H9 (cell line): ENCODE results near the gene PSAPL1. TPM values are rescaled to one million over a fixed set of nuclear protein-coding genes. Genes with fewer than 3 reads are reported as not detected.

Source experiments
- DNase-seq: peaks from one replicate; pipeline ENCODE4 v3.0.0-alpha.2; 2017
- H2AFZ ChIP-seq: one replicate; pipeline ENCODE4 v1.6.1; 2013; ENCODE audit warnings: mild to moderate bottlenecking, low read length, control low read depth, moderate library complexity
- H2AK5ac ChIP-seq: 2 replicates; pipeline ENCODE4 v1.6.1; 2013; ENCODE audit warnings: low read length, control low read depth, mixed read lengths; ENCODE audit not compliant: insufficient read length
- H2BK120ac ChIP-seq: one replicate; pipeline ENCODE4 v1.6.1; 2013; ENCODE audit warnings: low read depth, mild to moderate bottlenecking, low read length, control low read depth, inconsistent platforms; ENCODE audit not compliant: poor library complexity, severe bottlenecking
- H2BK12ac ChIP-seq: 2 replicates; pipeline ENCODE4 v1.6.1; 2013; ENCODE audit warnings: low read length, control low read depth, mixed read lengths, low read depth; ENCODE audit not compliant: insufficient read length
- H2BK15ac ChIP-seq: 2 replicates; pipeline ENCODE4 v1.6.1; 2013; ENCODE audit warnings: low read depth, low read length, control low read depth
- H2BK20ac ChIP-seq: one replicate; pipeline ENCODE4 v1.6.1; 2013; ENCODE audit warnings: low read depth, mild to moderate bottlenecking, low read length, control low read depth, inconsistent platforms; ENCODE audit not compliant: poor library complexity, severe bottlenecking
- H2BK5ac ChIP-seq: 2 replicates; pipeline ENCODE4 v1.6.1; 2013; ENCODE audit warnings: low read length, control low read depth, mixed read lengths; ENCODE audit not compliant: insufficient read length
- H3K14ac ChIP-seq: 2 replicates; pipeline ENCODE4 v1.6.1; 2013; ENCODE audit warnings: low read length, control low read depth; ENCODE audit not compliant: insufficient read depth
- H3K18ac ChIP-seq: 2 replicates; pipeline ENCODE4 v1.6.1; 2013; ENCODE audit warnings: low read depth, mild to moderate bottlenecking, mixed read lengths, low read length, control low read depth; ENCODE audit not compliant: insufficient read length
- H3K23ac ChIP-seq: 2 replicates; pipeline ENCODE4 v1.6.1; 2013; ENCODE audit warnings: low read length, control low read depth, mixed read lengths, low read depth; ENCODE audit not compliant: insufficient read length
- H3K23me2 ChIP-seq: 2 replicates; pipeline ENCODE4 v1.6.1; 2013; ENCODE audit warnings: low read depth, mild to moderate bottlenecking, mixed read lengths, low read length, control low read depth; ENCODE audit not compliant: insufficient read length, poor library complexity, severe bottlenecking
- H3K27ac ChIP-seq: 2 replicates; pipeline ENCODE4 v1.5.1; 2013; ENCODE audit warnings: low read length, control low read depth, mixed read lengths, low read depth; ENCODE audit not compliant: insufficient read length
- H3K27me3 ChIP-seq: 2 replicates; pipeline ENCODE4 v1.6.1; 2013; ENCODE audit warnings: low read length, control low read depth, inconsistent platforms; ENCODE audit not compliant: insufficient read depth
- H3K4ac ChIP-seq: 2 replicates; pipeline ENCODE4 v1.6.1; 2013; ENCODE audit warnings: low read depth, mild to moderate bottlenecking, control low read depth, inconsistent platforms, low read length, moderate library complexity
- H3K4me1 ChIP-seq: 2 replicates; pipeline ENCODE4 v1.6.1; 2013; ENCODE audit warnings: low read length, control low read depth, inconsistent platforms; ENCODE audit not compliant: insufficient read depth
- H3K4me2 ChIP-seq: 2 replicates; pipeline ENCODE4 v1.6.1; 2013; ENCODE audit warnings: low read length, control low read depth, mixed read lengths; ENCODE audit not compliant: insufficient read length, insufficient read depth
- H3K56ac ChIP-seq: 2 replicates; pipeline ENCODE4 v1.6.1; 2013; ENCODE audit warnings: low read depth, mild to moderate bottlenecking, mixed read lengths, low read length, control low read depth; ENCODE audit not compliant: insufficient read length
- H3K79me1 ChIP-seq: 2 replicates; pipeline ENCODE4 v1.6.1; 2013; ENCODE audit warnings: low read depth, mild to moderate bottlenecking, moderate library complexity, low read length, control low read depth, inconsistent platforms; ENCODE audit not compliant: insufficient read depth, poor library complexity, severe bottlenecking
- H3K79me2 ChIP-seq: 2 replicates; pipeline ENCODE4 v1.6.1; 2013; ENCODE audit warnings: low read length, control low read depth, inconsistent platforms; ENCODE audit not compliant: insufficient read depth
- H3K9ac ChIP-seq: 2 replicates; pipeline ENCODE4 v1.6.1; 2013; ENCODE audit warnings: low read length, control low read depth, mixed read lengths; ENCODE audit not compliant: insufficient read length; ENCODE audit errors: extremely low read depth
- H3K9me3 ChIP-seq: one replicate; pipeline ENCODE4 v1.6.1; 2013; ENCODE audit warnings: low read depth, low read length, inconsistent platforms; ENCODE audit not compliant: control insufficient read depth
- H3T11ph ChIP-seq: one replicate; pipeline ENCODE4 v1.6.1; 2013; ENCODE audit warnings: mild to moderate bottlenecking, low read length, control low read depth, inconsistent platforms
- H4K20me1 ChIP-seq: one replicate; pipeline ENCODE4 v1.6.1; 2013; ENCODE audit not compliant: control insufficient read depth, insufficient read length, insufficient read depth
- H4K5ac ChIP-seq: 2 replicates; pipeline ENCODE4 v1.6.1; 2013; ENCODE audit warnings: low read depth, mild to moderate bottlenecking, mixed read lengths, low read length, control low read depth; ENCODE audit not compliant: insufficient read length
- H4K8ac ChIP-seq: replicated peaks from 2 replicates; pipeline ENCODE4 v1.6.1; 2013; ENCODE audit warnings: low read length, control low read depth, mixed read lengths, low read depth; ENCODE audit not compliant: insufficient read length
- H4K91ac ChIP-seq: 2 replicates; pipeline ENCODE4 v1.6.1; 2013; ENCODE audit warnings: low read depth, mild to moderate bottlenecking, moderate library complexity, mixed read lengths, low read length, control low read depth; ENCODE audit not compliant: insufficient read length
- H3K27ac Mint-ChIP-seq, 3 experiments: 2 replicates in 2 of 3; 3 replicates in 1 of 3; pipeline ENCODE4 v1.8.0; 2020 to 2021; ENCODE audit warnings: mixed read lengths in 3 of 3, mild to moderate bottlenecking in 1 of 3, moderate library complexity in 1 of 3
- H3K27me3 Mint-ChIP-seq: 2 replicates; pipeline ENCODE4 v1.8.0; 2021; ENCODE audit warnings: low read depth, mild to moderate bottlenecking, moderate library complexity, mixed read lengths
- H3K36me3 Mint-ChIP-seq, 3 experiments: 2 replicates in 2 of 3; 3 replicates in 1 of 3; pipeline ENCODE4 v1.8.0; 2020 to 2021; ENCODE audit warnings: low read depth in 3 of 3, mixed read lengths in 3 of 3; ENCODE audit not compliant: insufficient read depth in 1 of 3
- H3K4me1 Mint-ChIP-seq, 2 experiments: 2 replicates each; pipeline ENCODE4 v1.8.0; 2020; ENCODE audit warnings: mixed read lengths in 2 of 2
- H3K4me3 Mint-ChIP-seq, 2 experiments: 2 replicates in 1 of 2; 3 replicates in 1 of 2; pipeline ENCODE4 v1.8.0; 2020 to 2021; ENCODE audit warnings: mild to moderate bottlenecking in 2 of 2, mixed read lengths in 2 of 2, moderate library complexity in 1 of 2
- H3K9me3 Mint-ChIP-seq, 2 experiments: 2 replicates in 1 of 2; 3 replicates in 1 of 2; pipeline ENCODE4 v1.8.0; 2020; ENCODE audit warnings: mild to moderate bottlenecking in 2 of 2, mixed read lengths in 2 of 2, moderate library complexity in 1 of 2
- CTCF ChIP-seq: fragments of 200-600 bp; sonication (generic); conservative IDR thresholded peaks from 3 replicates; pipeline ENCODE4 v1.8.0; 2021; ENCODE audit warnings: antibody characterized with exemption, mild to moderate bottlenecking
- WGBS: extraction: QIAGEN DNeasy Blood & Tissue Kit; methylation state at CpG from one replicate; pipeline ENCODE4 v1.1.7; 2013; ENCODE audit warnings: missing lambda C conversion rate, low lambda C conversion rate, mixed read lengths; ENCODE audit not compliant: insufficient read length; ENCODE audit errors: extremely low coverage; 5-methylcytosine and 5-hydroxymethylcytosine counted together
- total RNA-seq: library from RNA; stranded (reverse); gene quantifications from 2 replicates; pipeline ENCODE4 v1.2.1, GENCODE V29; 2021

Gene PSAPL1
- total RNA-seq, 1 experiment from 2014 or later = 0.04 TPM

- Histone ChIP-seq H3K79me1 (no peaks in the 10 kb centered on the region), H4K8ac (no peak overlapping the region), H3K9me3 (no peaks in the 10 kb centered on the region), H2BK120ac (no peak overlapping the region), H2AK5ac (no peak overlapping the region), H2BK20ac (no peak overlapping the region), H3K56ac (no peak overlapping the region), H3K27ac (no peak overlapping the region), H3K27me3 (peaks cover 2% of the 10 kb centered on the region; the same call in 1 of the 2 replicates), H3K4me1 (no peaks in the 10 kb centered on the region), H4K91ac (no peak overlapping the region), H3K18ac (no peak overlapping the region), H2BK5ac (no peak overlapping the region), H3K9ac (no peak overlapping the region), H3K4ac (no peak overlapping the region), H2BK12ac (no peak overlapping the region), H3K14ac (no peak overlapping the region; the same call in 1 of the 2 replicates), H3K79me2 (no peaks in the 10 kb centered on the region), H3T11ph (no peak overlapping the region), H3K23ac (no peak overlapping the region), H4K5ac (no peak overlapping the region), H3K4me2 (no peak overlapping the region), H2AFZ (no peak overlapping the region), H4K20me1 (no peaks in the 10 kb centered on the region), H3K23me2 (peaks cover 3% of the 10 kb centered on the region), H2BK15ac (no peak overlapping the region)
- Mint-ChIP-seq H3K4me1 (peaks cover 5 to 10% of the 10 kb centered on the region in 2 experiments), H3K27ac (no peak overlapping the region), H3K27me3 (peaks cover 50% of the 10 kb centered on the region), H3K9me3 (peaks cover 8 to 14% of the 10 kb centered on the region in 2 experiments), H3K4me3 (no peak overlapping the region), H3K36me3 (peaks cover 0 to 8% (median 0%) of the 10 kb centered on the region in 3 experiments; a peak in 1 of 7 replicates)
- DNase-seq = peak; percentile 15
- no peak for TF ChIP-seq CTCF
- no CpG with 5 or more reads among the region's 24 CpGs for WGBS
Measured at GRCh38 chr4:7421356-7422150, 13.2 kb downstream of the PSAPL1 start.
